Right cardiac atrium (tissue), 5 donors: Measurements from ENCODE around the gene SLC23A1. TPM values are rescaled to one million over a fixed set of nuclear protein-coding genes. Genes with fewer than 3 reads are reported as not detected.
"Not testable (repeated sequence)": the region's sequence is repeated elsewhere in the genome, so short reads cannot be mapped to it uniquely, and the experiment has no call there.

Experiments
- ATAC-seq, 2 donors: fragments of 200-7000 bp; cut with Tn5 transposase; one replicate each; pipeline versions ENCODE4 v1.8.0 to v1.9.1; 2020; ENCODE audit warnings: moderate library complexity in 2 of 2, mild to moderate bottlenecking in 1 of 2
- DNase-seq, 3 donors: peaks; one replicate each; pipeline ENCODE4 v3.0.0-alpha.2; 2020
- H3K27ac ChIP-seq: one replicate; pipeline ENCODE4 v1.5.1; 2013; ENCODE audit warnings: mild to moderate bottlenecking, low read length, control low read depth, moderate library complexity
- H3K27me3 ChIP-seq: one replicate; pipeline ENCODE4 v1.6.1; 2013; ENCODE audit not compliant: control insufficient read depth, insufficient read depth
- H3K4me1 ChIP-seq: one replicate; pipeline ENCODE4 v1.6.1; 2013; ENCODE audit warnings: low read length; ENCODE audit not compliant: control insufficient read depth, insufficient read depth
- H3K4me3 ChIP-seq: one replicate; pipeline ENCODE4 v1.5.1; 2013; ENCODE audit warnings: low read length, control low read depth
- H3K9me3 ChIP-seq: one replicate; pipeline ENCODE4 v1.6.1; 2013; ENCODE audit warnings: low read length; ENCODE audit not compliant: control insufficient read depth
- WGBS: extraction: QIAGEN DNeasy Blood & Tissue Kit; methylation state at CpG from one replicate; pipeline ENCODE4 v1.1.7; 2013; 5-methylcytosine and 5-hydroxymethylcytosine counted together
- intact Hi-C, 4 donors: fragments of 100-400 bp; cut with DNase I; formaldehyde crosslinking; loops; one replicate each; pipeline versions ENCODE4 v1.11.0 to v1.14.0; 2022 to 2023
- polyA plus RNA-seq: library from polyadenylated mRNA; stranded (reverse); fragments of 200-250 nt; gene quantifications from one replicate; pipeline ENCODE4 v1.2.3, GENCODE V29; 2013
- total RNA-seq, 4 donors: library from RNA; stranded (reverse); fragmentation: NEBNext Ultra II Directional; extraction: Animal tissue kit (Norgen Biotek cat#: 25700); gene quantifications; one replicate each; pipeline ENCODE4 v1.2.1, GENCODE V29; 2021
- donor health status: healthy with polysubstance abuse.
- donor health status: DM: no; HTN: yes; CAD: no.
- donor health status: DM: no; HTN: no; CAD: no.
- donor health status: DM: no; HTN: yes; CAD: no; lungs with severe emphysema.
- donor health status: DM: yes; HTN: yes; CAD: no.

SLC23A1 gene
- total and polyA plus RNA-seq, 5 donors: 0.18 TPM; not detected in 4

DNA sequence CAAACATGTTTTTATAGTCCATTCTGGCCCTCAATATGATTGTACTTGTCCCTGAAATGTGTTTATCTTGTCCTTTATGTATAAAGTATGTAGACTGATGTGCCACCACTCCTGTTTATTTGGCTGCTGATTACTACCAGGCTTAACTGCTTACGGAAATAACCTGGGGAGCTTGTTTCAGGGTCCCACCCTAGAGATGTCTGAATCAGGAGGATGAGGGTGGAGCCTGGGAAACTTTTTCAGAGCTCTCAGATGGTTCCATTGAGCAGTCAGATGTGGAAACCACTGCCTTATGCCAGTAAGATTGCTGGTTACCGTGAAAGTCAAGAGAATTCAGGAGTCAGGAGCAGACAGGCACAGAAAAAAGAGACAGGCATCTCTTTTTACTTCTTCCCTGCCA is 19.2 kb downstream of the SLC23A1 start:
- H3K9me3 ChIP-seq: no peaks in the 10 kb centered on the region
- intact Hi-C loops: no loop called here
- no peak overlapping the region for H3K27ac ChIP-seq
- H3K4me1 ChIP-seq: no peaks in the 10 kb centered on the region
- H3K27me3 ChIP-seq: no peaks in the 10 kb centered on the region
- no peak overlapping the region for H3K4me3 ChIP-seq
- ATAC-seq (peak in 1 of 2 donors; percentile 58), DNase-seq (no peak)
- 77% methylated on average over 2 of the region's 2 CpGs for WGBS

- Histone ChIP-seq H3K4me3 (no peak overlapping the region), H3K9me3 (no peaks in the 10 kb centered on the region), H3K27ac (no peak overlapping the region), H3K27me3 (no peaks in the 10 kb centered on the region), H3K4me1 (no peaks in the 10 kb centered on the region)
- DNase-seq: no peak
- intact Hi-C loops: no loop called here
- WGBS: 85% methylated on average over 6 of the region's 6 CpGs
- no peak for ATAC-seq
Measured at GRCh38 chr5:139361835-139362429, 21.2 kb downstream of the SLC23A1 start.

GRCh38 chr5:139360384-139360783 is 22.7 kb downstream of the SLC23A1 start:
- DNase-seq (peak in 1 of 3 donors; percentile 16), ATAC-seq (no peak)
- no peaks in the 10 kb centered on the region for H3K9me3 ChIP-seq
- no peaks in the 10 kb centered on the region for H3K27me3 ChIP-seq
- H3K4me1 ChIP-seq: no peaks in the 10 kb centered on the region
- intact Hi-C loops: no loop called here
- H3K4me3 ChIP-seq: no peak overlapping the region
- 97% methylated on average over 4 of the region's 4 CpGs for WGBS
- H3K27ac ChIP-seq: no peak overlapping the region

DNA sequence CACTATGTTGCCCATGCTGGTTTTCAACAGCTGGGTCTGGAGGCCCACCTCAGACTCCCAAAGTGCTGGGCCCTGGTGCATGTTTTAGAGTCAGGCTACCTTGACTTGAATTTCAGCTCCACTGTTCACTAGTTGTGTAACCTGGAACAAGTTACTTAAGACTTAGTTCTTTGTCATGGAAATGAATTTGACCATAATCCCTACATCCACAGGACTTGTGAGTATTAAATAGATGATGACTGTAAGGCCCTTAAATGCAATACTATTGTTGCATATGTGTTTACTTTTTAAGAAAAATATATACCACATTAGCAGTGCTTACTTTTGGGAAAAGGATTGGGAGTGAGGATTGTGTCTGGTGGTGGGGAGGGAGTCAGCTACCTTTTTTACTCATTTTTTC is 25.0 kb downstream of the SLC23A1 start:
- no peaks in the 10 kb centered on the region for H3K9me3 ChIP-seq
- intact Hi-C loops: no loop called here
- no peak for DNase-seq
- no peak overlapping the region for H3K4me3 ChIP-seq
- ATAC-seq: no peak
- H3K27me3 ChIP-seq: no peaks in the 10 kb centered on the region
- no peak overlapping the region for H3K27ac ChIP-seq
- no peaks in the 10 kb centered on the region for H3K4me1 ChIP-seq

- 94% methylated on average over 8 of the region's 8 CpGs for WGBS
- DNase-seq, ATAC-seq, H3K4me3 ChIP-seq, H3K4me1 ChIP-seq, H3K27me3 ChIP-seq, intact Hi-C loops, H3K9me3 ChIP-seq, H3K27ac ChIP-seq: not testable (repeated sequence)
Measured at GRCh38 chr5:139355900-139356299, 27.2 kb downstream of the SLC23A1 start.

DNA sequence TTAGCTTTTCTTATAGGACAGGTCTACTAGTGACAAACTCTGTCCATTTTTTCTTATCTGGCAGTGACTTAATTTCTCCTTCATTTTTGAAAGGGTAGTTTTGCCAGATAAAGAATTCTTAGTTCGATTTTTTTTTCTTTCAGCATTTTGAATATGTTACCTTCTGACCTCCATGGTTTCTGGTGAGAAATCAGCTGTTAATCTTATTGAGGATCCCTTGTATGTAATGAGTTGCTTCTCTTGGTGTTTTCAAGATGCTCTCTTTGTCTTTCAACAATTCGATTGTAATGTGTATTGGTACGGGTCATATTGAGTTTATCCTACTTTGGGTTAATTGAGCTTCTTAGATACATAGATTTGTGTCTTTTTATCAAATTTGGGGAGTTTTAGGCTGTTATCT is 28.9 kb downstream of the SLC23A1 start:
- Histone ChIP-seq H3K9me3 (no peaks in the 10 kb centered on the region), H3K4me1 (peaks cover 2% of the 10 kb centered on the region), H3K4me3 (no peak overlapping the region), H3K27me3 (no peaks in the 10 kb centered on the region), H3K27ac (no peak overlapping the region)
- DNase-seq (no peak), ATAC-seq (no peak)
- intact Hi-C loops: no loop called here
- 94% methylated on average over 3 of the region's 3 CpGs for WGBS

DNA sequence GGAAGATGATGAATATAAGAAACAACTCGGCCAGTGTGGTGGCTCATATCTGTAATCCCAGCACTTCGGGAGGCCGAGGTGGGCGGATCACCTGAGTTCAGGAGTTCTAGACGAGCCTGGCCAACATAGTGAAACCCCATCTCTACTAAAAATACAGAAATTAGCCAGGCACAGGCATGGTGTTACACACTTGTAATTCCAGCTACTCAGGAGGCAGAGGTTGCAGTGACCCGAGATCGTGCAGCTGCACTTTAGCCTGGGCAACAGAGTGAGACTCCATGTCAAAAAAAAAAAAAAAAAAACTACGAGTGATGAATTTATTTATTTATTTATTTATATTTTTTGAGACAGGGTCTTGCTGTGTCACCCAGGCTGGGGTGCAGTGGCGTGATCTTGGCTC is 35.2 kb downstream of the SLC23A1 start:
- DNase-seq, H3K27me3 ChIP-seq, H3K27ac ChIP-seq, H3K4me3 ChIP-seq, intact Hi-C loops, H3K4me1 ChIP-seq, H3K9me3 ChIP-seq, ATAC-seq: not testable (repeated sequence)
- 94% methylated on average over 9 of the region's 9 CpGs for WGBS

- 95% methylated on average over 8 of the region's 8 CpGs for WGBS
- intact Hi-C loops, H3K9me3 ChIP-seq, H3K4me3 ChIP-seq, DNase-seq, H3K4me1 ChIP-seq, H3K27ac ChIP-seq, ATAC-seq, H3K27me3 ChIP-seq: not testable (repeated sequence)
Measured at GRCh38 chr5:139345442-139345841, 37.7 kb downstream of the SLC23A1 start.

DNA sequence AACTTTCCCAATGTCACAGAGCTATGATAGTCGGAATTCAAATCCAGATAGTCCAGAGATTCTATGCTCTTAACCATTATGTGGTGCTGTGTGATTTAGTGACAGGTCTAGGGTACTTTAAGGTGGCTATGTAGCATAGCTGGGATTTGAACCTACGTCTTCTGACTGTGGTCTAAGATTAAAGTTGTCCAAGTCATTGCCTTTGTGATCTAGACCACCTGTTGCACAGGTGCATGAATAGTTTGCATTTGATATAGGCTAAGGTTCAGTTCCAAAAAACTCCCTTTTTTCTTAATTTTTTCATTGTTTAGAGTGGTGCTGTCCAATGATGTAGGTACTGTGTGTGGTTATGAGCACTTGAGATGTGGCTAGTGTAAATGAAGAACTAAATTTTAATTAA is 38.9 kb downstream of the SLC23A1 start:
- 76% methylated on average over 2 of the region's 2 CpGs for WGBS
- Histone ChIP-seq H3K27ac (no peak overlapping the region), H3K4me1 (peaks cover 4% of the 10 kb centered on the region), H3K27me3 (no peaks in the 10 kb centered on the region), H3K9me3 (no peaks in the 10 kb centered on the region), H3K4me3 (no peak overlapping the region)
- ATAC-seq (no peak), DNase-seq (no peak)
- intact Hi-C loops: no loop called here

DNA sequence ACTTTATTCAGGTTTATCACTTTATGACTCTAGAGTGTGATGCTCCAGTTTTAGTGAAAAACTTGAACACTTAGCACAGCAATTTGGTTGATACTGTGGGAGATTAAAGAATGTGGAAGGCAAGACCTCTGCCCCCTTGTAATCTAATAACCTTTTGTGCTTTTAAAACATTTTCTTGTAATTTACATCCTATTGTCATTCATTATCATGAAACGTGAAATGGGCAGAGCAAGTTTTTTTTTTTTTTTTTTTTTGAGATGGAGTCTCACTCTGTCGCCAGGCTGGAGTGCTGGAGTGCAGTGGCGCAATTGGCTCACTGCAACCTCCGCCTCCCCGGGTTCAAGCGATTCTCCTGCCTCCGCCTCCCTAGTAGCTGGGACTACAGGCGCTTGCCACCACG is 39.6 kb downstream of the SLC23A1 start:
- 80% methylated on average over 9 of the region's 9 CpGs for WGBS
- intact Hi-C loops: no loop called here
- H3K4me3 ChIP-seq: peak overlapping the region; percentile 65
- H3K9me3 ChIP-seq: no peaks in the 10 kb centered on the region
- no peaks in the 10 kb centered on the region for H3K27me3 ChIP-seq
- DNase-seq: no peak
- H3K4me1 ChIP-seq: peaks cover 2% of the 10 kb centered on the region
- no peak for ATAC-seq
- H3K27ac ChIP-seq: no peak overlapping the region

DNA sequence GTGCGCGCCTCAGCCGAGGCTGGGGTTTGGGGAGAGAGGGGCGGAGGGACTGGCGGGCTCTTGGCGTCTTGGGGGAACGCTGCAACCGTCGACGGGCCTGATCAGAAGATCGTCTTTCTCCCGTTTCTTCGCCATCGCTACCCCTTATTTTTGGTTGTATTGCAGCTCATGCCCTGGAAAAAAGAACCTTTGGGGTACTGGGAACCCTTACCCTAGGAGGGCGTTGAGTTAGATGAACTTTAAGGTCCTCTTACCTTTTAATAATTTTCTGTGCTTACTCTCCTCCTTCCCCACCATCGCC is 40.7 kb downstream of the SLC23A1 start:
- Histone ChIP-seq H3K4me3 (peak overlapping the region; percentile 65), H3K27me3 (no peaks in the 10 kb centered on the region), H3K27ac (peak overlapping the region; percentile 85), H3K4me1 (peaks cover 2% of the 10 kb centered on the region), H3K9me3 (no peaks in the 10 kb centered on the region)
- ATAC-seq: no peak
- DNase-seq: no peak
- WGBS: under 1% methylated on average over 16 of the region's 16 CpGs
- intact Hi-C loops: no loop called here
